ENCODE data around the gene SLC12A1.

SLC12A1 gene

GRCh38 chr15:48221885-48222284 lies 15.8 kb downstream of the SLC12A1 start:
- Histone ChIP-seq H3K27ac (no peak overlapping the region), H3K79me2 (ENCODE audit: insufficient read depth, low read depth) (no peaks in the 10 kb centered on the region), H4K20me1 (ENCODE audit: insufficient read depth) (no peaks in the 10 kb centered on the region), H3K4me1 (ENCODE audit: low read depth, poor library complexity, severe bottlenecking) (no peaks in the 10 kb centered on the region), H3K9ac (no peak overlapping the region), H3K36me3 (ENCODE audit: insufficient read depth) (no peaks in the 10 kb centered on the region), H3K4me3 (IDR thresholded peaks at IDR 0.05; ENCODE audit: insufficient read depth, low read depth, low read length) (no peak overlapping the region), H3K27me3 (ENCODE audit: insufficient read depth, low read depth) (no peaks in the 10 kb centered on the region), H2AFZ (ENCODE audit: low read depth) (no peak overlapping the region), H3K4me2 (no peak overlapping the region)
- no peak for TF ChIP-seq CTCF (conservative IDR thresholded peaks at IDR 0.05; ENCODE audit: low read depth, low read length)

- H3K4me1 ChIP-seq (ENCODE audit: low read depth, poor library complexity, severe bottlenecking) = no peaks in the 10 kb centered on the region
- no peak overlapping the region for H3K27ac ChIP-seq
- no peaks in the 10 kb centered on the region for H3K36me3 ChIP-seq (ENCODE audit: insufficient read depth)
- H3K4me3 ChIP-seq (IDR thresholded peaks at IDR 0.05; ENCODE audit: insufficient read depth, low read depth, low read length) = no peak overlapping the region
- no peak overlapping the region for H3K4me2 ChIP-seq
- H3K27me3 ChIP-seq (ENCODE audit: insufficient read depth, low read depth) = no peaks in the 10 kb centered on the region
- H3K79me2 ChIP-seq (ENCODE audit: insufficient read depth, low read depth) = no peaks in the 10 kb centered on the region
- H2AFZ ChIP-seq (ENCODE audit: low read depth) = no peak overlapping the region
- H3K9ac ChIP-seq = no peak overlapping the region
- H4K20me1 ChIP-seq (ENCODE audit: insufficient read depth) = no peaks in the 10 kb centered on the region
- TF ChIP-seq CTCF (conservative IDR thresholded peaks at IDR 0.05; ENCODE audit: low read depth, low read length) = no peak
These were observed 16.5 kb downstream of the SLC12A1 start for GRCh38 chr15:48222627-48223026.

- no peak for TF ChIP-seq CTCF (conservative IDR thresholded peaks at IDR 0.05; ENCODE audit: low read depth, low read length)
- H3K79me2 ChIP-seq (ENCODE audit: insufficient read depth, low read depth) = no peaks in the 10 kb centered on the region
- no peak overlapping the region for H2AFZ ChIP-seq (ENCODE audit: low read depth)
- H3K27ac ChIP-seq = no peak overlapping the region
- H3K4me1 ChIP-seq (ENCODE audit: low read depth, poor library complexity, severe bottlenecking) = no peaks in the 10 kb centered on the region
- no peak overlapping the region for H3K4me3 ChIP-seq (IDR thresholded peaks at IDR 0.05; ENCODE audit: insufficient read depth, low read depth, low read length)
- no peak overlapping the region for H3K4me2 ChIP-seq
- no peaks in the 10 kb centered on the region for H3K36me3 ChIP-seq (ENCODE audit: insufficient read depth)
- H4K20me1 ChIP-seq (ENCODE audit: insufficient read depth) = no peaks in the 10 kb centered on the region
- H3K9ac ChIP-seq = no peak overlapping the region
- H3K27me3 ChIP-seq (ENCODE audit: insufficient read depth, low read depth) = no peaks in the 10 kb centered on the region
These were observed 19.7 kb downstream of the SLC12A1 start for GRCh38 chr15:48225771-48226170.

- H3K4me1 ChIP-seq (ENCODE audit: low read depth, poor library complexity, severe bottlenecking) = no peaks in the 10 kb centered on the region
- no peaks in the 10 kb centered on the region for H4K20me1 ChIP-seq (ENCODE audit: insufficient read depth)
- no peaks in the 10 kb centered on the region for H3K27me3 ChIP-seq (ENCODE audit: insufficient read depth, low read depth)
- no peak for TF ChIP-seq CTCF (conservative IDR thresholded peaks at IDR 0.05; ENCODE audit: low read depth, low read length)
- no peak overlapping the region for H3K27ac ChIP-seq
- H3K4me3 ChIP-seq (IDR thresholded peaks at IDR 0.05; ENCODE audit: insufficient read depth, low read depth, low read length) = no peak overlapping the region
- no peaks in the 10 kb centered on the region for H3K79me2 ChIP-seq (ENCODE audit: insufficient read depth, low read depth)
- H2AFZ ChIP-seq (ENCODE audit: low read depth) = no peak overlapping the region
- H3K4me2 ChIP-seq = no peak overlapping the region
- H3K9ac ChIP-seq = no peak overlapping the region
- H3K36me3 ChIP-seq (ENCODE audit: insufficient read depth) = no peaks in the 10 kb centered on the region
These were observed 24.4 kb downstream of the SLC12A1 start for GRCh38 chr15:48230498-48230897.

GRCh38 chr15:48233246-48233645 lies 27.1 kb downstream of the SLC12A1 start:
- Histone ChIP-seq H3K4me3 (IDR thresholded peaks at IDR 0.05; ENCODE audit: insufficient read depth, low read depth, low read length) (no peak overlapping the region), H2AFZ (ENCODE audit: low read depth) (no peak overlapping the region), H3K36me3 (ENCODE audit: insufficient read depth) (no peaks in the 10 kb centered on the region), H4K20me1 (ENCODE audit: insufficient read depth) (no peaks in the 10 kb centered on the region), H3K79me2 (ENCODE audit: insufficient read depth, low read depth) (no peaks in the 10 kb centered on the region), H3K4me2 (no peak overlapping the region), H3K9ac (no peak overlapping the region), H3K4me1 (ENCODE audit: low read depth, poor library complexity, severe bottlenecking) (no peaks in the 10 kb centered on the region), H3K27ac (no peak overlapping the region), H3K27me3 (ENCODE audit: insufficient read depth, low read depth) (no peaks in the 10 kb centered on the region)
- TF ChIP-seq CTCF (conservative IDR thresholded peaks at IDR 0.05; ENCODE audit: low read depth, low read length) = no peak
